BE2C (cell line): ENCODE measurements around the gene LIN37.

ENCODE experiments used
- DNase-seq: peaks from one replicate; pipeline ENCODE4 v3.0.0-alpha.2; 2020
- H3K27me3 ChIP-seq: fragments of 250-450 bp; sonication (Bioruptor Pico); 2 replicates; pipeline ENCODE4 v1.5.1; 2020; ENCODE audit warnings: mild to moderate bottlenecking
- H3K36me3 ChIP-seq: fragments of 250-450 bp; sonication (Bioruptor Pico); 2 replicates; pipeline ENCODE4 v1.5.1; 2020; ENCODE audit warnings: mild to moderate bottlenecking
- H3K4me1 ChIP-seq: fragments of 250-450 bp; sonication (Bioruptor Pico); 2 replicates; pipeline ENCODE4 v1.5.1; 2020
- H3K4me3 ChIP-seq: 2 replicates; pipeline ENCODE4 v1.5.1; 2011; ENCODE audit warnings: low read depth, low read length
- H3K9me3 ChIP-seq: fragments of 250-450 bp; sonication (Bioruptor Pico); 2 replicates; pipeline ENCODE4 v1.5.1; 2020
- CTCF ChIP-seq: IDR thresholded peaks from 2 replicates; pipeline ENCODE4 v1.5.1; 2012; ENCODE audit warnings: mild to moderate bottlenecking, low read depth, low read length

The LIN37 gene

GRCh38 chr19:35780058-35780457 is 31.7 kb downstream of the LIN37 start:
- Histone ChIP-seq H3K4me3 (no peak overlapping the region), H3K36me3 (peaks cover 5% of the 10 kb centered on the region; the same call in 1 of the 2 replicates), H3K27me3 (no peaks in the 10 kb centered on the region), H3K9me3 (no peaks in the 10 kb centered on the region), H3K4me1 (peaks cover 6% of the 10 kb centered on the region)
- no peak for DNase-seq
- no peak for TF ChIP-seq CTCF

- Histone ChIP-seq H3K36me3 (peaks cover 5% of the 10 kb centered on the region; the same call in 1 of the 2 replicates), H3K4me1 (peaks cover 6% of the 10 kb centered on the region), H3K27me3 (no peaks in the 10 kb centered on the region), H3K9me3 (no peaks in the 10 kb centered on the region), H3K4me3 (no peak overlapping the region)
- no peak for DNase-seq
- no peak for TF ChIP-seq CTCF
These were observed 32.3 kb downstream of the LIN37 start for GRCh38 chr19:35780717-35781116.

- Histone ChIP-seq H3K4me1 (peaks cover 5% of the 10 kb centered on the region; the same call in 1 of the 2 replicates), H3K4me3 (no peak overlapping the region), H3K27me3 (no peaks in the 10 kb centered on the region), H3K9me3 (no peaks in the 10 kb centered on the region), H3K36me3 (peaks cover 5% of the 10 kb centered on the region; the same call in 1 of the 2 replicates)
- no peak for TF ChIP-seq CTCF
- DNase-seq: no peak
These were observed 33.3 kb downstream of the LIN37 start for GRCh38 chr19:35781650-35782049.

GRCh38 chr19:35782589-35782988 is 34.2 kb downstream of the LIN37 start:
- Histone ChIP-seq H3K27me3 (no peaks in the 10 kb centered on the region), H3K4me1 (no peaks in the 10 kb centered on the region), H3K36me3 (peaks cover 5% of the 10 kb centered on the region; the same call in 1 of the 2 replicates), H3K4me3 (no peak overlapping the region), H3K9me3 (no peaks in the 10 kb centered on the region)
- no peak for DNase-seq
- TF ChIP-seq CTCF: no peak

GRCh38 chr19:35783469-35784434 is 35.4 kb downstream of the LIN37 start:
- TF ChIP-seq CTCF: no peak
- no peak for DNase-seq
- Histone ChIP-seq H3K4me1 (no peaks in the 10 kb centered on the region), H3K4me3 (no peak overlapping the region), H3K9me3 (no peaks in the 10 kb centered on the region), H3K36me3 (peaks cover 5% of the 10 kb centered on the region; the same call in 1 of the 2 replicates), H3K27me3 (no peaks in the 10 kb centered on the region)
